Left lung (tissue), 10 donors: ENCODE measurements around the gene AMMECR1. TPM values are rescaled to one million over a fixed set of nuclear protein-coding genes. Genes with fewer than 3 reads are reported as not detected.

ENCODE experiments used
- ATAC-seq: fragments of 200-7000 bp; cut with Tn5 transposase; one replicate; pipeline ENCODE4 v1.9.1; 2020; ENCODE audit warnings: moderate library complexity
- DNase-seq, 4 donors: peaks; one replicate each; pipeline ENCODE4 v3.0.0-alpha.2; 2013 to 2020
- H3K27ac ChIP-seq, 2 donors: fragments of 200-600 bp; sonication (generic) in 1 of 2; one replicate each; pipeline versions ENCODE4 v1.5.0 to v1.8.0; 2020 to 2021
- H3K27me3 ChIP-seq, 2 donors: fragments of 200-600 bp; sonication (generic) in 1 of 2; one replicate each; pipeline versions ENCODE4 v1.5.0 to v1.8.0; 2020 to 2021
- H3K36me3 ChIP-seq, 2 donors: fragments of 200-600 bp; sonication (generic) in 1 of 2; one replicate each; pipeline versions ENCODE4 v1.5.0 to v1.8.0; 2020 to 2021
- H3K4me1 ChIP-seq, 2 donors: fragments of 200-600 bp; one replicate each; pipeline ENCODE4 v1.8.0; 2021
- H3K4me3 ChIP-seq, 2 donors: fragments of 200-600 bp; sonication (generic) in 1 of 2; one replicate each; pipeline versions ENCODE4 v1.5.0 to v1.8.0; 2020 to 2021; ENCODE audit warnings: mild to moderate bottlenecking in 1 of 2
- H3K9me3 ChIP-seq, 2 donors: fragments of 200-600 bp; sonication (generic) in 1 of 2; one replicate each; pipeline versions ENCODE4 v1.5.0 to v1.8.0; 2020 to 2021
- intact Hi-C, 2 donors: fragments of 100-400 bp; cut with DNase I; formaldehyde crosslinking; loops; one replicate each; pipeline versions ENCODE4 v1.11.2 to v1.14.2; 2022
- polyA plus RNA-seq, 6 donors: library from polyadenylated mRNA; unstranded; fragments of 120-200 nt; gene quantifications; one replicate each; pipeline ENCODE4 v1.2.1, GENCODE V29; 2013; ENCODE audit not compliant: insufficient read length in 6 of 6
- total RNA-seq, 2 donors: library from RNA; stranded (reverse); fragmentation: NEBNext Ultra II Directional; extraction: Animal tissue kit (Norgen Biotek cat#: 25700); gene quantifications; one replicate each; pipeline ENCODE4 v1.2.1, GENCODE V29; 2021
- TF ChIP-seq, protein P1 (sequence below), 2 donors: fragments of 200-600 bp; sonication (generic) in 1 of 2; IDR thresholded peaks; one replicate each; pipeline versions ENCODE4 v1.5.0 to v1.8.0; 2021; ENCODE audit warnings: antibody characterized with exemption in 2 of 2
- donor health status: DM: no; HTN: yes; CAD: no.
- donor health status: DM: no; HTN: no; CAD: no.

The AMMECR1 gene
- total and polyA plus RNA-seq, 8 donors, result 8.9 to 15.2 (median 12.7) TPM

DNA sequence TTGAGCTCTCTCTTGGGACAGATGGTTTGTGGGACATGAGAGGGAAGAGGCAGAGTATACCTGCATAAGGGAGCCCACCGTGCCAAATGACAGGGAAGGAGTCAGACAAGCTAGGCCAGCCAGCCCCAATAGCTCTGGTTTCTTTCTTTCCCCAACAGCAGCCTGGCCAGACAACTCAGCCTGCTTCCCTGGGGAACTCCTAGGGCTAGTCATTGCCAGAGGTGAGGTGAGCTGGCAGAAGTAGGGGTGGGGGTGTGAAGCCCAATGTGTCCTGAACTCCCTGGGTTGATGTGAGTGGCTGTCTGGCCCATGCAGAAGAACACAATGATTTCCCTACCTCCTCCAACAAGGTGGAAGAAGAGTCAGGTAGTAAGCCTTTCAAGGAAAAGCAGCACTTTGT, 135.5 kb downstream of the AMMECR1 start:
- Histone ChIP-seq H3K4me3 (no peak overlapping the region), H3K9me3 (no peaks in the 10 kb centered on the region), H3K27ac (no peak overlapping the region), H3K36me3 (no peaks in the 10 kb centered on the region), H3K4me1 (no peaks in the 10 kb centered on the region), H3K27me3 (peaks cover 0 to 6% of the 10 kb centered on the region in 2 donors)
- TF ChIP-seq, protein P1, sequence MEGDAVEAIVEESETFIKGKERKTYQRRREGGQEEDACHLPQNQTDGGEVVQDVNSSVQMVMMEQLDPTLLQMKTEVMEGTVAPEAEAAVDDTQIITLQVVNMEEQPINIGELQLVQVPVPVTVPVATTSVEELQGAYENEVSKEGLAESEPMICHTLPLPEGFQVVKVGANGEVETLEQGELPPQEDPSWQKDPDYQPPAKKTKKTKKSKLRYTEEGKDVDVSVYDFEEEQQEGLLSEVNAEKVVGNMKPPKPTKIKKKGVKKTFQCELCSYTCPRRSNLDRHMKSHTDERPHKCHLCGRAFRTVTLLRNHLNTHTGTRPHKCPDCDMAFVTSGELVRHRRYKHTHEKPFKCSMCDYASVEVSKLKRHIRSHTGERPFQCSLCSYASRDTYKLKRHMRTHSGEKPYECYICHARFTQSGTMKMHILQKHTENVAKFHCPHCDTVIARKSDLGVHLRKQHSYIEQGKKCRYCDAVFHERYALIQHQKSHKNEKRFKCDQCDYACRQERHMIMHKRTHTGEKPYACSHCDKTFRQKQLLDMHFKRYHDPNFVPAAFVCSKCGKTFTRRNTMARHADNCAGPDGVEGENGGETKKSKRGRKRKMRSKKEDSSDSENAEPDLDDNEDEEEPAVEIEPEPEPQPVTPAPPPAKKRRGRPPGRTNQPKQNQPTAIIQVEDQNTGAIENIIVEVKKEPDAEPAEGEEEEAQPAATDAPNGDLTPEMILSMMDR (IDR thresholded peaks at IDR 0.05), result no peak
- no peak for ATAC-seq
- DNase-seq, result no peak
- intact Hi-C loops, result no loop called here

DNA sequence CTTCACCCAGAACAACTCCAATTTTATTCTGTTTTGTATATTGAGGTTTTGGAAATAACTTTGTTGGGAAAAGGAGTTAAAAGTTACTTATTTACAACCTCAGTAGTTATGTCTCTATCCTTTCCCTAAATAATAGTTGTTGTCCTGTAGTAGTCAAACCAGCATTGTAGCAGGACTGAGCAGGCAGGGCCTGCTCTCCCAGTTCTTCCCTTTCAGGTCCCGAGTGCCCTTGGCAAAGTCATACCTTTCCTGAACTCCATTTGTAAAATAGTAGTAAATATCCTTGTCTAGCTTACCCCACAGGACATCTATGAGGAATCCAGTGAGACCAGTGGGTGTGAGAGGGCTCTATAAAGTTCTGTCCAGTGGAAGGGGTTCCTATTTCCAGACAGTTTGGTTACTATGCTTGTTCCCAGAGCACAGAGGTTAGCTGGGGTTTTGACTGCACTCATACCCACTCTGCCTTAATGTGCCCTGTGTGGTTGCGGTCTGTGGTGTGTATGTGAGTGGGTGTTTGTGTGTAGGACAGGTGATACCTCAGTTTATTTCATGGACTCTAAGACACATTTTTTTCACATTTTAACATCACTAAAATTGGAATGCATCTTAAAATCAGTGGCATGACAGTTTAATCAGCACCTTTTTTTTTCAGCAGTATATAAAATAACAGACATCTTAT, 136.3 kb downstream of the AMMECR1 start:
- H3K36me3 ChIP-seq, result no peaks in the 10 kb centered on the region
- TF ChIP-seq, protein P1 (IDR thresholded peaks at IDR 0.05), result no peak
- H3K4me1 ChIP-seq, result no peaks in the 10 kb centered on the region
- peaks cover 0 to 6% of the 10 kb centered on the region in 2 donors for H3K27me3 ChIP-seq
- H3K27ac ChIP-seq, result no peak overlapping the region
- DNase-seq (no peak), ATAC-seq (no peak)
- no peak overlapping the region for H3K4me3 ChIP-seq
- intact Hi-C loops, result no loop called here
- no peaks in the 10 kb centered on the region for H3K9me3 ChIP-seq

DNA sequence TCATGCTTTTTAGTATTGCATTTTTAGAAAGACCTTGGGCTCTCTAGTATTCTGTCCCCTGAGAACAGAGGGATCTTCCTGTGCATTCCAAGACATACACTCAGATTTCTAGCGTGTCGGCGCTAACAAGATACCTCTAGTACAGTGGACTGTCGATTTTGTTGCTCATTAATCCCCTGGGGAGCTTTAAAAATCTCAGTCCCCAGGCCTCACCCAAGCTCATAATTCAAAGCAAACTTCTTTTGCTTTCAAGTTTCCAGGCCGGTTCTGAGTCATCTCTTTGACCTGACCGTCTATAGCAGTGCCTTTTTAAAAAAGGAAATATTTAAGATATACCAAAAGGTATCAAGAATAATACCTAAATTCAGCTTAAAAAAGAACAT, 137.0 kb downstream of the AMMECR1 start:
- ATAC-seq (no peak), DNase-seq (no peak)
- H3K27ac ChIP-seq, result no peak overlapping the region
- no peak overlapping the region for H3K4me3 ChIP-seq
- H3K36me3 ChIP-seq, result no peaks in the 10 kb centered on the region
- peaks cover 0 to 6% of the 10 kb centered on the region in 2 donors for H3K27me3 ChIP-seq
- intact Hi-C loops, result no loop called here
- H3K4me1 ChIP-seq, result no peaks in the 10 kb centered on the region
- TF ChIP-seq, protein P1 (IDR thresholded peaks at IDR 0.05), result no peak
- no peaks in the 10 kb centered on the region for H3K9me3 ChIP-seq

DNA sequence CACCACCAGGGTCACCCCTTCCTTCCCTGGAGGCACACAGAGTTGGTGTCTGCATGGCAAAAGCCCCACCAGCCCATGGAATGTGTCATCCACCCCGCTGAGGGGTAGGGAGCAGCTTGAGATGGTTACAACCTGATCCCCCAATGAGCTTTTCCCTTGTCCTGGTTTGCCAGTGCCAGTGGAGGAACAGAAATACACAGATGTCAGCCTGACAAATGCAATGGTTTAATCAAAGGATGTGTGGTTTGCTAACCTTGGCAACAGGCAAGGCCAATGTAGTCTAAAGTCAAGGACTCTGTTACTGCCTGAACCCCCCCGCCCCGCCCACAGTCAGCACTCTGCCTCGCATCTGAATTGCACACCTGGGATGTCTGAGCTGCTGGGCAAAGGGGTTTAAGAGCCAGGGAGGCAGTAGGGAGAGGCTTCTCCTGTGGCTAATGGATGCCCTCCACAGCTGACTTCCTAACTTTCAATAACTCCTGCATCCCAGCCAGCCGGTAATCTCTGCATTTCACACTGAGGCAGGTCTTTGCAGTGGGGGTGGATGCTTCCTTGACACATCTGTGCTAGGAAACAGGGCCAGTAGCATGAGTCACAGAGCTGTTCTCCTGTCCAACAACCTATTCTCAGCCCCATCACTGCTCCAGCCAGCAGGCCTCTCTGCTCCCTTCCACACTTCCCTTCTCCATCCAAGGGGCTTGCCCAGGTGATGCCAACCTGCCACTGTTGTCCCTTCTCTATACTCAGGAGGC, 137.5 kb downstream of the AMMECR1 start:
- DNase-seq, result no peak
- Histone ChIP-seq H3K4me3 (no peak overlapping the region), H3K27ac (no peak overlapping the region), H3K27me3 (peaks cover 0 to 6% of the 10 kb centered on the region in 2 donors), H3K36me3 (no peaks in the 10 kb centered on the region), H3K4me1 (no peaks in the 10 kb centered on the region), H3K9me3 (no peaks in the 10 kb centered on the region)
- peak; percentile 49 for ATAC-seq
- TF ChIP-seq, protein P1 (IDR thresholded peaks at IDR 0.05), result no peak
- intact Hi-C loops, result no loop called here

DNA sequence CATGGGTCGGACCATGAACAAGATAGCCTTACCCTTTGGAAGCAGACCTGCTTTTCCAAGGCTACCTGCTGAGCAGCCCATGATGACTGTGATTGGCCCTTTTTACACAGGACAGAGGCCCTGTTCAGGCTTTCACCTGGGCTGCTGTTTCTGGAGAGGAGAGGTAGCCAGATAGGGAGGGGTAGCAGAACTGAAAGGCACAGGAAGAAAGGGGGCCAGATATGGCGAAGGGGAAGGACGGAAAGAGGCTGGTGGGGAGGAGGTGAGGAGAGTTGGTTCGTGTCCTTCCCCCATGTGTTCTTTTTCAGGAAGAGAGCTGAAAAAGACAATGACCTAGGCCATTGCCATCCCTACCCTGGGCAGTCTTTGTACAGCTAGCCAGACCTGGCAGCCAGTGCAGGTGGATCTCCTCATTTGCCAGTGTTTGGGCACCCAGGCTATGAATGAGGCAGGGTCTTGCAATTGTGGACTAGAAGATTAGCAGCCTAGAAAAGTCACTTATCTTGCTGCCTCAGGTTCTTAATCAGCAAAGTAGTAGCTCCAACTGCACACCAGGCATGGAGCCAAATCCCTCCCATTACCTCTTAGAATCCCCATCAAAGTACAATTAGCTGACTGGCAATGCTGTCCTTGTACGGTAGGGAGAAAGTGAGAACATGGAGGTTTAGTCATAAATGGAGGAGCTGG, 139.6 kb downstream of the AMMECR1 start:
- DNase-seq, result no peak
- Histone ChIP-seq H3K27ac (no peak overlapping the region), H3K4me1 (no peaks in the 10 kb centered on the region), H3K36me3 (no peaks in the 10 kb centered on the region), H3K9me3 (no peaks in the 10 kb centered on the region), H3K4me3 (no peak overlapping the region), H3K27me3 (peaks cover 0 to 6% of the 10 kb centered on the region in 2 donors)
- intact Hi-C loops, result no loop called here
- peak; percentile 19 for ATAC-seq
- TF ChIP-seq, protein P1 (IDR thresholded peaks at IDR 0.05), result no peak
